ENCODE results near the gene C2CD5.

C2CD5 gene

DNA sequence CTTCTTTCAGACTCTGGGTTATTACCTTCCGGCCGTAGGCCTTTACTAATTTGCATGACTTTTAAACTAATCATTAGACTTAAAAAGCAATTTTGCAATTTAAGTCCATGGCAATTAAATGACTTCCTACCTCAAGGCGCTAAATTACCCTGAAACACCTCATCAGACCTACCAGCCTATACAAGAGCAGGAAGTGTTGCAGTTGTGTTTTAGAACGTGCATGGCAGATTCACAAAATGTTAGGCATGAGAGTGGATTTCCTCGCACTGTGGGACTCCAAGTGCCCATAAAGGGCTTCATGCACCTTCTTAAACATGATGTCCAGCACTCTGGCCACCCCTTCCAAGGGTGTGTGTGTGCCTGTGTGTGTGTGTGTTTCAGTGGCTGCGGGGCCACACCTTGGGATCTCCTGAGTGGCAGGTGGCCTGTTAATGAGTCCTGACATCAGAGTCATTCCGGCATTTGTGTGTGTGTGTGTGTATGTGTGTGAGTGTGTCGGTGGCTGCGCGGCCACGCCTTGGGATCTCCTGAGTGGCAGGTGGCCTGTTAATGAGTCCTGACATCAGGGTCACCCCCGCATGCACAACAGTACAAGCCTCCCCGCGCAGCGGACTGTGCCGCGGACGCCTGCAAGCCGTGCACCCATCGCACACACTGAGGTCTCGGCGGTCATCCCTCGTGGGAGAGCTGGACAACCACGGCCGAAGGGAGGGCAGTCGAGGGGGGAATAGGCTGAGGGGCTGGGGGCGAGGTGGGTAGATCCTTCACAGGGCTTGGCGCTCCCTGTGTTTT is 900 bp downstream of the C2CD5 start:
- peak; percentile 63 for DNase-seq (ENCODE audit: low spot score)
- Mint-ChIP-seq H3K9me3 (peaks cover 3% of the 10 kb centered on the region), H3K27ac (peak overlapping the region; percentile 94), H3K27me3 (ENCODE audit: low read depth) (peaks cover 6% of the 10 kb centered on the region), H3K36me3 (ENCODE audit: low read depth) (peaks cover 38% of the 10 kb centered on the region), H3K4me3 (peak overlapping the region; percentile 94), H3K4me1 (ENCODE audit: low read depth) (peaks cover 36% of the 10 kb centered on the region)

GRCh38 chr12:22541496-22542155 is 2.7 kb downstream of the C2CD5 start:
- peak overlapping the region; percentile 94 for H3K4me3 Mint-ChIP-seq
- peaks cover 3% of the 10 kb centered on the region for H3K27me3 Mint-ChIP-seq (ENCODE audit: low read depth)
- no peak overlapping the region for H3K27ac Mint-ChIP-seq

DNA sequence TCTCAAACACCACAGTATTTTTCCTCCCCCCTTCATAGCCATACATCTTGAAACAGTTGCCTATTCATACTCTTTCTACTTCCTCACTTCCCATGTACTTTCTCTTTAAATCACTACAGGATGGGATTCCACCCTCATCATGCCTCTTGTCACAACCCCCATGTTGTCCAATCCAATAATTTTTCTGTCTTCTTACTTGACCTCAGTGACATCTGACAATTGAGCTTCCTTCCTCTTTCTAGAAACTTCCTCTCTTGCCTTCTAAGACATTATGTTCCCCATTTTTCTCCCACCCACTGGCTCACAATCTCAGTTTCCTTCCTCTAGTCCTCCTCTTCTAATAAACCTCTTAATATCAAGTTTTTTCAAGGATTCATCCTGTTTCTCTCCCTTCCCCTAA is 5.3 kb downstream of the C2CD5 start:
- Mint-ChIP-seq H3K4me1 (ENCODE audit: low read depth) (peaks cover 54% of the 10 kb centered on the region), H3K4me3 (no peak overlapping the region), H3K27me3 (ENCODE audit: low read depth) (no peaks in the 10 kb centered on the region), H3K36me3 (ENCODE audit: low read depth) (peaks cover 43% of the 10 kb centered on the region), H3K9me3 (no peaks in the 10 kb centered on the region), H3K27ac (no peak overlapping the region)
- DNase-seq (ENCODE audit: low spot score), result no peak

More at GRCh38 chr12:22541496-22542155, 2.7 kb downstream of the C2CD5 start:
- Mint-ChIP-seq H3K9me3 (peaks cover 3% of the 10 kb centered on the region), H3K36me3 (ENCODE audit: low read depth) (peaks cover 42% of the 10 kb centered on the region), H3K4me1 (ENCODE audit: low read depth) (peaks cover 42% of the 10 kb centered on the region)
- no peak for DNase-seq (ENCODE audit: low spot score)

DNA sequence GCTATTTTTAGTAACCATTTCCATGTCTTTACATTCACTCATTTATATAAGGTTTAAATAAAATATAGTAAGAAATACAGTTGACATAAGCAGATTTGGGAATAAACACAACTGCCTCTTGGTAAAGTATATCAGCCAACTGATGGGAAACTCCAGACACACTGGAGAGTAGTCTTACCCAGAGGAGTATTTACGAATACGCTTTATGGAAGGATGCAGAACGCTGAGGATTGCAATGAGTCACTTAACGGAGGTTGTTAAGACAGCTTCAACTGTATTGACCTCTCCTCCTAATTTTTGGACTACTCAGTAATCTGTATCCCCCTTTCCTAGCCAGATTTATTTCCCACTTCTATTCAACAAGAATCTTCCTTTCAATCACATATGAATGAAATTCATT is 6.0 kb downstream of the C2CD5 start:
- Mint-ChIP-seq H3K27ac (no peak overlapping the region), H3K4me1 (ENCODE audit: low read depth) (peaks cover 54% of the 10 kb centered on the region), H3K27me3 (ENCODE audit: low read depth) (no peaks in the 10 kb centered on the region), H3K9me3 (no peaks in the 10 kb centered on the region), H3K4me3 (no peak overlapping the region), H3K36me3 (ENCODE audit: low read depth) (peaks cover 48% of the 10 kb centered on the region)
- DNase-seq (ENCODE audit: low spot score), result no peak

GRCh38 chr12:22536971-22537544 is 7.3 kb downstream of the C2CD5 start:
- peaks cover 45% of the 10 kb centered on the region for H3K4me1 Mint-ChIP-seq (ENCODE audit: low read depth)
- no peak overlapping the region for H3K27ac Mint-ChIP-seq
- no peak overlapping the region for H3K4me3 Mint-ChIP-seq
- H3K36me3 Mint-ChIP-seq (ENCODE audit: low read depth), result peaks cover 52% of the 10 kb centered on the region
- H3K27me3 Mint-ChIP-seq (ENCODE audit: low read depth), result no peaks in the 10 kb centered on the region
- no peak for DNase-seq (ENCODE audit: low spot score)
- H3K9me3 Mint-ChIP-seq, result no peaks in the 10 kb centered on the region

DNA sequence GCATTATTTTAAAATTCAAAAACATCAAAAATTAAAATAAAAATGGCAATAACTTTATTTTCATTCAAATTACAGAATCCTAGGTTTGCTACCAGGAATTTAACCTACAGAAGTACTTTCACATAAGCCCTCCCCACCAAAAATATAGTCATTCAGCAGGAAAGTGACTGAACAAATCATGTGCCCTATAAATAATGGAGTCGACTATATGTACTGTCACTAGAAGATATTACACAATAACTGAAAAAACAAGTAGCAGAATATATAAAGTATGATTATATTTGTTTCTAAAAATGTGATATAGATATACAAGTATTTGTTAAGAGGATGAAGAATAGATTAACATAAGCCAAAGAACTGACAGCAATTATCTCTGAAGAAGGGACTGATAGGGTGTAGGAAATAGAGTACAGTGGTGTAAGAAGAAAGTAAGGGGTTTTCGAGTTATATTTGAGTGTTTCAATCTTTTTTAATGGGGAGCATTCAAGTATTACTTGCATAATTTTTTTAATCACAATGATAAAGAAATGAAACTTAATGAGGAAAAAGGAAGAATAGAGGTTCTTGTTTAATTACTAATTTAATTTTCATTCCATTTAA is 7.9 kb downstream of the C2CD5 start:
- Mint-ChIP-seq H3K9me3 (peaks cover 3% of the 10 kb centered on the region), H3K36me3 (ENCODE audit: low read depth) (peaks cover 51% of the 10 kb centered on the region), H3K4me3 (no peak overlapping the region), H3K4me1 (ENCODE audit: low read depth) (peaks cover 40% of the 10 kb centered on the region), H3K27me3 (ENCODE audit: low read depth) (no peaks in the 10 kb centered on the region), H3K27ac (no peak overlapping the region)
- no peak for DNase-seq (ENCODE audit: low spot score)

DNA sequence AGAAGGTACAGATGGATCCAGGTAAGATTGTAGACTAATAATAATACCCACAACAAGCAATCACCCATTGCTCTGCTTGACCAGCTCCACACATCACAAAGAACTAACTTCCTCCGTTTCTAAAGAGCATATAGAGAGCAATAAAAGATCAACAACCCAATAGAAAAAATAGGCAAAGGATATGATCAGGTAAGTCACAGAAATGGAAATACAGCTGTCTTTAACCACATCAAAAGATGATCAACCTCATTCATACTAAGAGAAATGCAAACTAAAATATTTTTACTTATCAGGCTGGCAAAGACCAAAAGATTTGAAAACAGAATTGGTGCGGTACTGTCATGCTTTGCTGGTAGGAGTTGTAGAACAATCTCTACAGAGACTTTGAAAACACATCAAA is 8.9 kb downstream of the C2CD5 start:
- H3K4me3 Mint-ChIP-seq, result peak overlapping the region; percentile 2
- H3K36me3 Mint-ChIP-seq (ENCODE audit: low read depth), result peaks cover 50% of the 10 kb centered on the region
- peaks cover 34% of the 10 kb centered on the region for H3K4me1 Mint-ChIP-seq (ENCODE audit: low read depth)
- DNase-seq (ENCODE audit: low spot score), result no peak
- H3K9me3 Mint-ChIP-seq, result peaks cover 9% of the 10 kb centered on the region
- H3K27ac Mint-ChIP-seq, result peak overlapping the region; percentile 3
- no peaks in the 10 kb centered on the region for H3K27me3 Mint-ChIP-seq (ENCODE audit: low read depth)

- no peak for DNase-seq (ENCODE audit: low spot score)
- peaks cover 34% of the 10 kb centered on the region for H3K4me1 Mint-ChIP-seq (ENCODE audit: low read depth)
- no peak overlapping the region for H3K27ac Mint-ChIP-seq
- H3K4me3 Mint-ChIP-seq, result no peak overlapping the region
- H3K9me3 Mint-ChIP-seq, result peaks cover 9% of the 10 kb centered on the region
- H3K36me3 Mint-ChIP-seq (ENCODE audit: low read depth), result peaks cover 46% of the 10 kb centered on the region
- H3K27me3 Mint-ChIP-seq (ENCODE audit: low read depth), result no peaks in the 10 kb centered on the region
These were observed 9.3 kb downstream of the C2CD5 start for GRCh38 chr12:22535038-22535437.

GRCh38 chr12:22533155-22533554 is 11.2 kb downstream of the C2CD5 start:
- Mint-ChIP-seq H3K27ac (no peak overlapping the region), H3K27me3 (ENCODE audit: low read depth) (no peaks in the 10 kb centered on the region), H3K4me1 (ENCODE audit: low read depth) (peaks cover 27% of the 10 kb centered on the region), H3K9me3 (peaks cover 9% of the 10 kb centered on the region), H3K4me3 (no peak overlapping the region), H3K36me3 (ENCODE audit: low read depth) (peaks cover 40% of the 10 kb centered on the region)
- no peak for DNase-seq (ENCODE audit: low spot score)

- Mint-ChIP-seq H3K4me3 (no peak overlapping the region), H3K9me3 (peaks cover 9% of the 10 kb centered on the region), H3K4me1 (ENCODE audit: low read depth) (peaks cover 27% of the 10 kb centered on the region), H3K36me3 (ENCODE audit: low read depth) (peaks cover 42% of the 10 kb centered on the region), H3K27ac (no peak overlapping the region), H3K27me3 (ENCODE audit: low read depth) (no peaks in the 10 kb centered on the region)
- DNase-seq (ENCODE audit: low spot score), result no peak
These were observed 12.0 kb downstream of the C2CD5 start for GRCh38 chr12:22532317-22532716.

DNA sequence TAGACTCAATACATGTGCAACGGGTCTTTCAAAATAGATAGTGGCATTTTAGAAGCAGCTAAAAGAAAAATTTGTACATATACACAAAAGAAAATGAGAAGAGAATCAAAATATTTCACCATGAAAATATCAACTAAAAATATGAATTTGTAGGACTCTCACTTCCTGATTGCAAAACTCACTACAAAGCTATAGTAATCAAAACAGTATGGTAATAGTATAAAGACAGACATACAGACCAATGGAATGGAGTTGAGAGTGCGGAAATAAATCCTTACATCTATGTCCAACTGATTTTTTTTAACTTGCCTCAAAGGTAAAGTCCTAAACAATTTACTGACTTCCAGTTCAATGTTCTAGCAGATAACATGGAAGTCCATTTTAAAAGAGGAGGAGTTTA is 13.1 kb downstream of the C2CD5 start:
- DNase-seq (ENCODE audit: low spot score), result no peak
- Mint-ChIP-seq H3K4me3 (no peak overlapping the region), H3K4me1 (ENCODE audit: low read depth) (peaks cover 20% of the 10 kb centered on the region), H3K9me3 (peaks cover 9% of the 10 kb centered on the region), H3K36me3 (ENCODE audit: low read depth) (peaks cover 37% of the 10 kb centered on the region), H3K27me3 (ENCODE audit: low read depth) (no peaks in the 10 kb centered on the region), H3K27ac (no peak overlapping the region)

- H3K36me3 Mint-ChIP-seq (ENCODE audit: low read depth), result peaks cover 39% of the 10 kb centered on the region
- H3K27ac Mint-ChIP-seq, result no peak overlapping the region
- H3K4me3 Mint-ChIP-seq, result no peak overlapping the region
- peaks cover 9% of the 10 kb centered on the region for H3K9me3 Mint-ChIP-seq
- H3K4me1 Mint-ChIP-seq (ENCODE audit: low read depth), result peaks cover 10% of the 10 kb centered on the region
- no peaks in the 10 kb centered on the region for H3K27me3 Mint-ChIP-seq (ENCODE audit: low read depth)
- no peak for DNase-seq (ENCODE audit: low spot score)
These were observed 14.9 kb downstream of the C2CD5 start for GRCh38 chr12:22529281-22530060.

DNA sequence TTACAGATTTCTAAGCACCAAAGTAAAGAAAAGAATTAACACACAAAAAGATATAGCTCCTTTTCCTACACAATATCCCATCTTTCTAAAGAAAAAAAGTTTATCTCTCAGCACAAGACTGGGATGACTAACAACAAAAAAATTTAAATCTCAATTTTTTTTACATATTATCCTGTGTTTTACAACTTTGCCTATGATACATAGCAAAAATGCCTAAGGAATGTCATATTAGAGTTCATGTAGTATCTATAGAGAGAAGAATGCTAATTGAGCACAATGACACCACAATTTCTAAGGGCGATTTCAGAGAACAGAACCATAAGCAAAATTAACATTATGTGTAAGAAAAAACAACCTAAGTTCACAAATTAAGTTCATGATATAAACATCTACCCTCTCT is 16.3 kb downstream of the C2CD5 start:
- no peak for DNase-seq (ENCODE audit: low spot score)
- peaks cover 9% of the 10 kb centered on the region for H3K9me3 Mint-ChIP-seq
- peaks cover 8% of the 10 kb centered on the region for H3K4me1 Mint-ChIP-seq (ENCODE audit: low read depth)
- no peak overlapping the region for H3K27ac Mint-ChIP-seq
- no peaks in the 10 kb centered on the region for H3K27me3 Mint-ChIP-seq (ENCODE audit: low read depth)
- no peak overlapping the region for H3K4me3 Mint-ChIP-seq
- peaks cover 39% of the 10 kb centered on the region for H3K36me3 Mint-ChIP-seq (ENCODE audit: low read depth)
